NCI-H1048 (cell line): Measurements from ENCODE around the gene ZBP1.
"Not testable (repeated sequence)": the region's sequence is repeated elsewhere in the genome, so short reads cannot be mapped to it uniquely, and the experiment has no call there.

ENCODE experiments used
- DNase-seq: peaks from one replicate; lab custom pipeline; 2025; lab: John Stamatoyannopoulos, UW

The ZBP1 gene

DNA sequence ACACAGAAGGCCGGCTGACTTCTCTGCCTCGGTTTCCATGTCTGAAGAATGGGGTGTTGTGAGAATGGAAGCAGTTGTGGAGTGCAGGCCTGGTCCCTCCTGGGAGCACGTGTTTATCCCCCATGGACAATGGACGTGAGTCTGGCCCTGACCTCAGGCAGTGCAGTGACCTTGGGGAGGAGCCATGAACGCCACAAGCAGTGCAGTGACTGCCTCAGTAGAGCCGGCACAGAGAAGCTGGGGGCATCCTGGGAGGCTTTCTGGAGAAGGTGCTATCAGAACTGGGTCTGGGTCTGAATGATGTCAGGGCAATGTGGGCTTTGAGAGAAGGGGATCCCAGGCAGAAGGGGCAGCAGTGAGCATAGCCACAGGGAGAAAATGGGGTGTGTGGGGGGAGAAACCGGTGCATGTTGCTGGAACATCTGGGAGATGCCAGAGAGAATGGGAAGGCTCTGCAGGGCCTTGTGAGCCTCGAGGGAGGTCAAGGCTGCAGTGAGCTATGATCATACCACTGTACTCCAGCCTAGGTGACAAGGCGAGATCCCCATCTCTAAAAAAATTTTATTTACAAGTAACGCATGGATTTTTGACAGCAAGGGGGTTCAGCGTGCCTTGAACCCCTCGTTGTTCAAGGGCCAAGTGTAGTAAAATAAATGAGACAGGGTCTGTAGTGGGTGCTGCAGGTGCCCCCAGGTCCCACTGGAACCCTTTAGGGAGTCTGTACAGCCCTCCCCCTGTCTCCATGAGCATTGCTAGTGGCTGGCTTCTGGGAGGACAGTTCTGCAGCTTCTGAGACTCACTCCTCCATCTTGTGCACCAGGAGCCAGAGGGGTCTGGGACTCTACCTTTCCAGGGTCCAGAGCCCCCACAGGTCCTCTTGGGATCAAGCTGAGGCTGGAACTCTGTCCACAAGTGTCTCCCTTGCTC lies 27.0 kb upstream of the ZBP1 start:
- DNase-seq = no peak

DNA sequence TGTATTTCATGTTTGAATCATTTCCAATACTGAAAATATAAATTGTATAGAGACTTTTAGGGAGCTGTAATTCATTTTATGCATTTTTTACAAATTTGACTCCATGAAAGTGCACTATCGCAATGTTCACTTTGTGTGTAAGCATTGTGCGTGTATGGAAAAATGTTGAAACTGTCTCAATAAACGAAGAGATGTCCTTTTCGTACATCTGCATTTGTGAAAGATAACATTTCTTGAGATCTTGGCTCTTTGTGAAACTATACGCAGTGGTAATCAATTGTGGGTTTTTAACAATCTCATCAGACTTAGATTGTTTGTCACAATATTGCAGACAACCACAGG lies 18.6 kb upstream of the ZBP1 start:
- DNase-seq = no peak

DNA sequence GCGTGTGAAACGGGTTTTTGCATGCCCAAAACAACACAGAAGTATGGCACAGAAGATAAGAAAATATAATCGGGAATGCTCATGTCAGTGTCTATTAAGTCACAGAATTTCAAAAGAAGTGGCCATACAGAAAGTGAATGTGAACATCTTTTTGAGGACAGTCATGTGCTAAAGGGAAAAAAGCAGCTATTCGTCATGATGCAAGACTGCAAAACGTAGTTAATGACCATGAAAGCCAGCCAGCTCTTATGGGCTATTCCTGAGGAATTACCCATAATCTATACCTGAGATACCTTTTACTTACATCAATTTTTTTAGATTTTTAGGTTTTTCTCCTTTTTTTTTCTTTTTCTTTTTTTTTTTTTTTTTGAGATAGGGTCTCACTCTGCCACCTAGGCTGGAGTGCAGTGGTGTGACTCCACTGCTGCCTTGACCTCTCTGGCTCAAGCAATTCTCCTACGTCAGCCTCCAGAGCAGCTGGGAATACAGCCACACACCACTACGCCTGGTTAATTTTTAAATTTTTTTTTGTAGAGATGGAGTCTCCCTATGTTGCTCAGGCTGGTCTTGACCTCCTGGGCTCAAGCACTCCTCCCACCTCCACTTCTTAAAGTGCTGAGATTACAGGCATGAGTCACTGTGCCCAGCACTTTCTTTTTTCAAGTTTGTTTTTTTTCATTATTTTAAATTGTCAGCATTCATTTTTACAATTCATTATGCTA lies 18.1 kb upstream of the ZBP1 start:
- DNase-seq = no peak

DNA sequence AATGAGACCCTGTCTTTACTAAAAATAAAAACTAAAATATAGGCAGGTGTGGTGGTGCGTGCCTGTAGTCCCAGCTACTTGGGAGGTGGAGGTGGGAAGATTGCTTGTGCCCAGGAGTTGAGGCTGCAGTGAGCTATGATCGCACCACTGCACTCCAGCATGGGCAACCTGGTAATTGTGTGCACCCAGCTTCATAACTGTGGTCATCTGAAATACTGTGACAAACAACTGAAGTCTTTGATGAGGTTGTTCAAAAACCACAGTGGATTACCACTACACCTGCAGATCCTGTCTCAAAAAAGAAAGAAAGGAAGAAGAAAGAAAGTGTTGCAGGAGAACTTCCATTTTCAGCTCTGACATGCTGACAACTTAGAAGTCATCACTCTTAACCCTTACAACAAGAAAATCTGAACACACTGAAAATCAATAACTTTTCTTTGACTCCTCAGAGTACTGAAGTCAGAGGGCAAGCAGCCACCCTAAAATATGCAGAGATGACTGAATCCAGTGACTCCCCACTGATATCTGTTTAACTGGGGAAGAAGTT lies 13.8 kb upstream of the ZBP1 start:
- no peak for DNase-seq

DNA sequence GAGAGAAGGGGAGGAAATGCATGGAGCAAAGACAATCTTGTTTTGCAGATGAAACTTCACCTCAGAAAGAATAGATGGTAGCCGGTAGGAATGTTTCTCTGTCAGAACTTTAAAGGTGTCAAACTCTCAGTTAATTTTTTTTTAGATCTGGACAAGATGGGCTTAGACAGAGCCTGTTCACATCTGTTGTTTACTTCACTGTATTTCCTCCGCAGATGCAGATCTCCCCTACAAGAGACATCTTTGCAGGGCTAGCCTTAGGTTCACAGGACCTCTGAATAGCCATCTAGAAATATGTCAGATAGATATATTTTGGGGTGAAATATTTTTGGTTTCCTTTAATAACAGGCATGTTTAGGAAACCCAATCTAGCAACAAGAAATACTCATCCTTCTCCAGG lies 12.1 kb upstream of the ZBP1 start:
- no peak for DNase-seq

DNA sequence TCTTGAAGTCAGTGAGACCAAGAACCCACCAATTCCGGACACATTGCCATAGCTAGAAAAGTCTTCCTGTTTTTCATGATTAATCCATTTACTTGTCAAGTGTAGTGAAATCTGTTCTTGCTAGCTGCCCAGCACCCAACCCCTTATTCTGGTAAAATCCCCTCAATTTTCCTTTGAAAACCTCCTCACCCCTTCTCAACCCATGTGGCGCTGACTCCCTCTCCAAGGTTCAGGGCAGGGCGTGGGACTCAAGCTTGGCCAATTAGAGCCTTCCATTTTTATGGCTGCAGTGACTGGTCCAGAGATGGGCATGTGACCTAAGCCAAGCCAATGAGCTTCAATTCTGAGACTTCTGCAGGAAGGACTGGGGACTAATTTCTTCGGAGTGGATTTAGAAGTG lies 9.8 kb upstream of the ZBP1 start:
- no peak for DNase-seq

DNA sequence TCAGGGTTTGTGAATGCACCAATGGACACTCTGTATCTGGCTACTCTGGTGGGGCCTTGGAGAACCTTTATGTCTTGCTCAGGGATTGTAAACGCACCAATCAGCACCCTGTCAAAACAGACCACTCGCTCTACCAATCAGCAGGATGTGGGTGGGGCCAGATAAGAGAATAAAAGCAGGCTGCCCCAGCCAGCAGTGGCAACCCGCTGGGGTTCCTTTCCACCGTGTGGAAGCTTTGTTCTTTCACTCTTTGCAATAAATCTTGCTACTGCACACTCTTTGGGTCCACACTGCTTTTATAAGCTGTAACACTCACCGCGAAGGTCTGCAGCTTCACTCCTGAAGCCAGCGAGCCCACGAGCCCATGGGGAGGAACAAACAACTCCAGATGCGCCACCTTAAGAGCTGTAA lies 9.3 kb upstream of the ZBP1 start:
- DNase-seq = not testable (repeated sequence)

DNA sequence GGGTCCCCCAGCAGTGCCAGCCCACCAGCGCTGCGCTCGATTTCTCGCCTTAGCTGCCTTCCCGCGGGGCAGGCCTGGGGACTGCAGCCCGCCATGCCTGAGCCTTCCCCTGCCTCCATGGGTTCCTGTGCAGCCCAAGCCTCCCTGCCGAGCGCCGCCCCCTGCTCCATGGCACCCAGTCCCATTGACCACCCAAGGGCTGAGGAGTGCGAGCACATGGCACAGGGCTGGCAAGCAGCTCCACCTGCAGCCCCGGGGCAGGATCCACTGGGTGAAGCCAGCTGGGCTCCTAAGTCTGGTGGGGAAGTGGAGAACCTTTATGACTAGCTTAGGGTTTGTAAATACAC lies 8.7 kb upstream of the ZBP1 start:
- DNase-seq = not testable (repeated sequence)

DNA sequence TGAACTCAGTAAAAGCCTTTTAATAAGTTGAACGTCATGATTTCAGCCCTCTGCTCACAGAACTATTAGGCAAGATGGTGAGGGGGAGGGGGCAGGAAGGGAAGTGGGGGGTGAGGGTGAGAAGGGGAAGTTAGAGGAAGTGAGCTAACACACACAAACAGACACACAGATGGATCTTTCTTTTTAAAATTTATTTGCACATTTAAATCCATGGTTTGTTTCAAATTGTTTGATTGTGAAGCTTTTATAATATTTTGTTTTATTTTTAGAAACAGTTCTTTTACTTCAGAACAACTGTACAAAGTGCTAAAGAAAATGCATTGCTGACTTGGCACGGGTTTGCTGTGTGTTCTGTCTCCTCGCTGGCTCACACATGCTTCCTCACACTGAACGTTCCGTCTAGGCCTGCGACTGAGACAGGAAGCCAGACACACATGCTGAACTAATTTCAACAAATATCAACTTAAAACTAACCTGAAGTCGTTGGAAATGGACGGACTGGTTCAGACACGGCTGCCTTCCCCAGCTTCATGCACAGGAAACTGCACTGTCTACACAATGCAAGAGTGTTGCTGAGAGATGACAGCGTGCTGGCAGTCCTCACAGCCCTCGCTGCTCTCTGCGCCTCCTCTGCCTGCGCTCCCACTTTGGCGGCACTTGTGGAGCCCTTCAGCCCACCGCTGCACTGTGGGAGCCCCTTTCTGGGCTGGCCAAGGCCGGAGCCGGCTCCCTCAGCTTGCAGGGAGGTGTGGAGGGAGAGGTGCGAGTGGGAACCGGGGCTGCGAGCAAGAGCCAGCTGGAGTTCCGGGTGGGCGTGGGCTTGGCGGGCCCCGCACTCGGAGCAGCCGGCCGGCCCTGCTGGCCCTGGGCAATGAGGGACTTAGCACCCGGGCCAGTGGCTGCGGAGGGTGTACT lies 8.1 kb upstream of the ZBP1 start:
- DNase-seq = no peak

DNA sequence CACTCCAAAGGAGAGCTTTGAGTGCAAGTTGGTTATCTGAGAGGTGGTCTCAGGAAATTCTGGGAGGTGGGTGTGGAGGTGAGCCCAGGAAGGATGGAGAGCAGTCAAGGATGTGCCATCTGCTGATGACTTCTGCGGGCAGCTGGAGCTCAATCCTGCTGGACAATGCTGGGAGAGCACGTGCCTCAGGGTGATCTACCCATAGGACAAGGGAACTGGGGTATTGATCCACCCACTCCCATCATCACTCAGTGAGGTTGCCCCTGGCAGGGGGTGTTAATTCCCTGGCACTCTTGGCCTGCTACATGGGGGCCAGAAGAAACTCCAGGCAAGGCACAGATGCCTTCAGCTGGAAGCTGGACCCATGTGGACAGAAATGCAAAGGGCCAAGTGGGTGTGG lies 7.1 kb upstream of the ZBP1 start:
- no peak for DNase-seq

DNA sequence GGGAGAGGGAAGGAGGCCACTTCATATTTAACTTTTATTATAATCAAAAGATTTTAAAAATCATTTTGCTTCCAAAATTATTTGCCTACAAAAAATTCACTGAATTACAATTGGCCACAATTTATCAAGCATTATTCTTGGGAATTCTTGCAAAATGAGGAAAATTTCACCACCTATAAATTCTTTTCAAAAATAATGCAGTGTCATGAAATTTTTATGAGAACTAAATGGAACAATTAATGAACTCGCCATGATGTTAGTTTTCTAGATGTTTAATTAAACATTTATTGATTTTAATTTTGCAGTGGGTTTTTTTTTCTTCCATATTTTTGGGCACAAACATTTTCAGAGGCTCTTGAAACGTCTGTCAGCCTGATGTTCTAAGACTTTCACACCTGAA lies 5.8 kb upstream of the ZBP1 start:
- no peak for DNase-seq

DNA sequence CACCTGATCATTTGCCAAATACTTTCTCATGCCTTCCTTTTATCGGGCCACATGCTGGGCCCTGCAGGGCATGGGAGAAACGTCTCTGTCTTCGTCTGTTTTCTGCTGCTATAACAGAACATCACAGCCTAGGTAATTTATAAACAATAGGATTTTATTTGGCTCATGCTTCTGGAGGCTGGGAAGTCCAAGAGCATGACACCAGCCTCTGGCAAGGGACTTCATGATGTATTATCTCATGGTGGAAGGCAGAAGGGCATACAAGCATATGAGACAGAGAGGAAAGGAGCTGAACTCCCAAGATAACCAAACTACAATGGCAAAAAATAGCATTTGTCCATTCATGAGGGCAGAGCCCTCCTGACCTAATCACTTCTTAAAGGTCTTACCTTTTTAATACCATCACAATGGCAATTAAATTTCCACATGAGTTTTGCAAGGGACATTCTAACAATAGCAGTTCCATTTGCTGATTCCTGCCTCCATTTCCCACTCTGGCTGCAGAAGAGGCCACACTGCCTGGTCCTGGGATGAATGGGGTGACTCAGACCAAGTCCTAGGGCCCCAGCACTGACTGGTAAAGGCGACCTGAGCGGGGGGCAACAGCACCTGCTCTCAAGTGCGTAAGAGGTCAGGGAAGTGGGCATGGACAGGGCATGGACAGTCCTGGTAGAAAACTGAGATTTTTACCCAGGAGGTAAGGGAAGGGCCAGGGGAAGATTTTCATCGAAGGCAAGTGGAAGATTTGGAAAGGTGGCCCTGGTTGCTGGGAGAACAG lies 5.1 kb upstream of the ZBP1 start:
- no peak for DNase-seq

DNA sequence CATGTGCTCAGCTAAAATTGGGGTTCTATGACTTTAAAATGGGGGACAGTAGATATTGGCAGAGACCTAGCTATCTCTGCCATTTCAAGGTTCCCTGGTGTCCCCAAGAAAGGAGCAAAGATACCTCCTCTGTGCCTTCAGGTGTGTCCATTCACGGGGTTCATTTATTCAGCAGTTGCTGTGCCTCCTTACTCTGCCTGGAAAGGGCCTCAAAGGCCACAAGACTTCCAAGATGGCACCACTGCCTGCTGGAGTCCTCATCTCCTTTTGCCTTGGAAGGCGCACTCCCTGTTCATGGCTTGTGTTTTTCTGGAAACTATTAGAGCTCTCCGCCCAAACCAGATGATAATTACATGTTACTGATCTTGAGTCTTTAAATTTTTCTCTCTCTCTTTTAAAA lies 3.9 kb upstream of the ZBP1 start:
- DNase-seq = no peak

DNA sequence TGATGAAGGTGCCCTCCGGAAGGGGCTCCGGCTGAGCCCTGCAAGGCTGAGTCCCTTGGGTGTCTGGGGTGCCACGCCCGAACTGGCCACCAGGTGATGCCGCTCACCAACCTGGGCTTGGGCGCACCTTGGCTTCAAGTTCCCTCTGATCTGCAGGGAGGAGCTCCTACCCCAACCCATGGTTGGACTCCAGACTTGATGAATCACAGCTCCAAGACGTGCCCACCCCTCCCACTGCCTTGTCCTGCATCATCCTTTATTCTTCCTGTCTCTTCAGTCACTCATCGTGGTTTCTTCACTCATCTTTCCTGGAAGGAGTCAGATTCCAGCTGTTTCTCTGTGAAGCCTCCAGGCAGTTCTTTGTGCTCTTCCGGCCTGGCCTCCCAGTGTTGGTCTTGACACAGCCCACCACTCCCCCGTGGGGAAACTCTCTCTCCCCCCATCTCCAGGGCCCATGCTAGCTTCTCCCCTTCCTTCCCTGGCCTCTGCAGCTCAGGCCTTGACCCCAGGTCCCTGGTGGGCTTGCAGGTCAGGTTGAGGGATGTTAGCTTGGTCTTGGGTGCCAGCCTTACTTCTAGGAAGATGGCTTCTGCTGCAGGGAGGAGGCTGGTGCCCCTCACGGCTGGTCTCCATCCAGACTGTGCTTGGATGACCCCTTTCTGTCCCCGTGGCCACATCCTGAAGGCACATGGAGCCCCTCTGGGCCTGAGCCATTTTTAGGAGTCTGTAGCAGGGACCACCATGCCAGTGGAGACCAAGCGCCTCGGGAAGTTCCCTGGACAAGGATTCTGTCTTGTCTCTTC lies 2.6 kb upstream of the ZBP1 start:
- no peak for DNase-seq

DNA sequence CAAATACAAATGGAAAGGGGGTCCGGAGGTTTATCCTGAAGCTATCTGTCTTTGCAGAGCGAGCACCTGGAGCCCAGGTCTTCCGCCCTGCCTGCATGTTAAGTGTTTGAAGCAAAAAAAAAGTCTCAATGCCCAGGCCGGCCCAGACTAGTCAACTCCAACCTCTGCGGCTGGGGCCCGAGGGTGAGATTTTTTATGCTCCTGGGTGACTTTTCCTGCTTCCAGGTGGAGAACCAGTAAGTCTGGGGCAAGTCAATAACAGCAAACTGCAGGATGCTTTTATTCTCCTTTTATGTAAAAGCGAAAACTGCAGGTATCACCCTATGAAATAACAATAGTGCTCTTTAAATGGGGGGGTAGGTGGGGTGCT lies 2.0 kb upstream of the ZBP1 start:
- DNase-seq = no peak

DNA sequence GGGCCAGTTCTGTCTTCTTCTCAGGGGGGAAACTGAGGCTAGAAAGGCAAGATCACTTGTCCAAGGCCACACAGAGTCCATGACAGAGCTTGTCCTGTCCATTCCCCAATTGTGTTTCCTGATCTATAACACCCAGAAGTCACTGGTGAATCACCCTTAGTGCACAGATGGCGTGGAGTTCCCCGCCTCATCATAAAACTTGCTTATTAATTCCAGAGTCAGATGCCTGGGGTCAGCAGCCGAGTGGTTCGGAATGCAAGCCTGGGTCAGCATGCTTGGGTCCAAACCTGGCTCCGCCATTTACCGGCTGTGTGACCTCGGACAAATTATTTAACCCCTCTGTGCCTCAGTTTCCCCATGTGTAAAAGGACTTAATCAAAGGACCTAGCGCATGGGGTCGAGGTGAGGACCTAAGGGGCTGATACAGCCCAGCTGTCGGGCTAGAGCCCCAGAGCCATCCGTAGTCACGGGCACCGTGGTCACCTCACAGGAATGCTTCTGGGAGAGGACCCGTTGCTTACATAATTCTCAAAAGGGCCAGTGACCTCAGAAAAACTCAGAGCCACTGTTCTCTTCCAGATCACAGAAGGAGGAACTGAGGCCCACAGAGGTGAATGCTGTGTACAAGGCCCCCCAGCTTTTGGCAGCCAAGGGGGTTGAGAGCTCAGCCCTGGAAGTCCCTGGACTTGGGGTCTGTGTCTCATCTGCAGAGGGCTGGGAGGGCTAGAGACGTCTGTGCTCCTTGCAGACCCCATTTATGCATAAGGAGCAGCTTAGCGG lies 1.4 kb upstream of the ZBP1 start:
- no peak for DNase-seq

DNA sequence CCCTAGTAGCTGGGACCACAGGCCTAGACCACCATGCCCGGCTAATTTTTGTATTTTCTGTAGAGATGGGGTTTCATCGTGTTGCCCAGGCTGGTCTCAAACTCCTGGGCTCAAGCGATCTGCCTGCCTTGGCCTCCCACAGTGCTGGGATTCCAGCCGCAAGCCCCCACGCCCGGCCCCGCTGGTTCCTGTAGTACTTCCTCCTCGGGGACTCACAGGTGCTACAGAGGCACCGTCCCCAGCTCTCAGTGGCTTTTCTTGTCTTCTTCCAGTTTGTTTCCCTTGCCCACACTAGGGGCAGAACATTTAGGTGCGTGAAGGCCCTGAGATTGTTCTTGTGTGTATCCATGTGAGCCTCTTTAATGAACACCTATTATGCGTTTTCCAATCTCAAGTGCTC lies 773 bp upstream of the ZBP1 start:
- no peak for DNase-seq

DNA sequence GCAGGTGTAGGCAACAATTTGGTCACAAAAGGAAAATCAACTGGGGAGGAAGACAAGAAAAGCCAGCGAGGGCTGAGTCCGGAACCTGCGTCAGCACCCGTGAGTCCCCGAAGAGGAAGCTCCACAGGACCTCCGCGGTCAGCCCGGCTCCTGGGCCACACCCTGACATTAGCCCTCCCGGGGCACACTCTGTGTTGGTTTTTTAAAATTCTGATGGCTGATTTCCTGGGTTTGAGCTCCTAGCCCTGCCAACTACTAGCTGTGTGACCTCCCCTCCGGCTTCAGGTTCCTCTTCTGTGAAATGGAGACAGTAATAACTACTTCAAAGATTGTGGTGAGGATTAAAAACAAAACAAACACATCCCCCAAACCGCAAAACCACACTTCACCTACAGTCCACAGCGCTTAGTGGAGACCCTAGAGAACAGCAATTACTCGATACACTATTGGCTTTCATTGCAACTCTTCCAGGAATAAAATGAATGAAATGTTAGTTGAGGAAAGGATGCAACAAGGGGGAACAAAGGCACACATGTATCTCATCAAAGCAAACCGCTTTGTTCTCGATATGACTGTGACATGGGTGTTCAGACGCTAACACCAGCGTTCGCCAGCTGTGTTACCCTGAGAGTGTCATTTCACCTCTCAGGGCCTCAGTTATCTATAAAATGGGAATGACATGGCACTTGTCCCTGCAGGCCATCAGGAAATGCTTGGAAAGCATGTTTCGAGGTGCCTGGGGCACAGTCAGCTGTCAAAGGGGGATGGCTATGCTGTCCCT lies 985 bp downstream of the ZBP1 start:
- no peak for DNase-seq

DNA sequence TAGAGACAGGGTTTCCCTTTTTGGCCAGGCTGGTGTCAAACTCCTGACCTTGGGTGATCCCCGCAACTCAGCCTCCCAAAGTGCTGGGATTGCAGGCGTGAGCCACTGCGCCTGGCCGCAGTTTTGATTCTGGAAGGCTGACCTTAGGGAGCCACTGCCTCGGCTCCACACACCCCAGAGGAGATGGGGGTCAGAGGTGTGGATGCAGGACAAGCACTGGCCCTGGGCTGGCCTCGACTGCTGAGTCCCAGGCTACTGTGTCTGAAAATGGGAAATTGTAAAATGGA lies 1.5 kb downstream of the ZBP1 start:
- DNase-seq = no peak
